D341Med (cell line): ENCODE data around the gene DEK.

Experiments used
- DNase-seq: peaks from one replicate; pipeline ENCODE4 v3.0.0; 2012; ENCODE audit warnings: low spot score

Gene DEK

DNA sequence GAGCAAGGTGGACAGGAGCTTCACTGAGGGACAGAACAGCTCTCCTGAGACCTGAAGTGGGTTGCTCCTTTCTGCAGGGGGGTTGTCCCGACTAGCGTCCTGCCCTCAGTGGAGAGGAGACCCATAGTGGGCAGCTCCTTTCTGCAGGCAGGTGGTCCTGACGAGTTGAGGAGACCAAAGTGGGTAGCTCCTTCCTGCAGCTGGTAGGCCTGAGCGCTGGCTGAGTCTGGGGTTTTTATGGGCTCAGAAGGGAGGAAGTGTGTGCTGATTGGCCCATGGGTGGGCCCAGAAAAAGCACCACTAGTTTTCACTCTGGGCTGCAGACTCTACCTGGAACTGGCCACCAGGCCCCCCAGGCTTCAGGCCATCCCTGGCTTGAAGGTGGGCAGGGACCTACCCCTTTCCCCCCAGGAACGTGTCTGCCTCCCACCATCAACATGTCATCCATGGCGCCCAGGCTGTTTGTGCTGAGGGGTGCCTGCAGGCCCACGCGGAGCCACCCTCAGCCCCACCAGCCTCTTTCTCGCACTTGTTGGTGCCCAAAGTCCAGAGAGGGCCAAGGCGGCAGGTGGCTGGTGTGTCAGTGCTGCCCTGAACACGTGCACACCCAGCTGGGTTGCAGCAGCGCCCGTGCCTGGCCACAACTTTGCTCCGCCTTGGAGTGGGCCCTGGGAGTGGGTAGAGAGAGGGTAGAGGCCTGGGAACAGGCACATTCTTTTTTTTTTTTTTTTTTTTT, 1.6 kb upstream of the DEK start:
- no peak for DNase-seq

DNA sequence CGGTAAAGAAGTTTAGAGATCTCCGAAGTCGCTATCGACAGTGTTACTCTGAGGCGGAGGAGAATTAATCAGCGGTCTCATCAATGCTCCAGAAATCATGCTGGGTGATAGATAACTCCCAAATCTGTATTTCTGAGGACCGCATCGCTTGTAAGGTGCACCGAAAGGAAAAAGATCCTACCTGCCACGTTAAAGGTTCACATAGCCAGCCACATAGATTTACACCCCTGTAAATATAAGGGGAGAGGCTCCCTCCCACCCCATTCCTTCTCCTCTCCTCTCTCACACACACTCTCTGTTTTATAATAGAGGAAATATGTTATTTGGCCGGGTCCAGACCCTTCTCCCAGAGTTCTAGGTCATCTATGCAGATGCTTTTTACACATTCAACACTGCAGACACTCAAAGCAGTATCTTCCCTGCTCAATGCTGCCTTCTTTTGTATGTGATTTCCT, 620 bp upstream of the DEK start:
- DNase-seq, result no peak

DNA sequence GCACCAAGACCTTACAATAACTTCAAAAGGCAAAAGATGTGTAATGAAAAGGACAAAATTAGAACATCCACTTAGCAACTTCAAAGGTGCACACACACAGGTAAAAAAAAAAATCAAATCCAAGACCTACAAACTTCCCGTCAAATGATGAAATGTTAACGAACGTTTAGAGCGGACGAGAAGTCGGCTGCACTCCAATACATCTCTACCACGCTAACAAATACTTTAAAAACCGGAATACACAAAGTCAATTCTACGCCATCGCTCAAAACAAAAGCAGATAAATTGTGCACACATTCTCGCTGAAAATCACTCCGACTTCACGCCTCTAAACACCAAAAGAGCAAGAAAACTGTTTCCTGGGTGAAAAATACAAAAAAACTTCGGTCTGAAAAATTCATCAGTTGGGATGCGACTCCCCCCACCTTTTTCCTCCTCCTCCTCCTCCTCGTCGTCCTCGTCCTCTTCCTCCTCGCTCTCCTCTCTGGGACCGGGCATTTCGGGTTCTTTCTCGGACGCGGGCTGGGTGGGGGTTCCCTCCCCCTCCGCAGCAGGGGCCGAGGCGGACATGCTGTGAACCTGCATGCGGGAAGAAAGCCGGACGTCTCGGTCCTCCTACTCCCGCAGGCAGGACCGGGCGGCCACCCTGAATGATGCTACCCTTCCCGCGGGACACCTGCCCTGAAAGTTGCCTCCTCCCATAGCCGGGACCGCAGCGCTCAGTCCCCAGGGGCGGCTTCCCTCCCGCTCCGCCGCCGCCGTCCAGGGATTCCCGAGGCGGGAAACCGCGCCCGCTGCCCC, 712 bp downstream of the DEK start:
- DNase-seq, result no peak

DNA sequence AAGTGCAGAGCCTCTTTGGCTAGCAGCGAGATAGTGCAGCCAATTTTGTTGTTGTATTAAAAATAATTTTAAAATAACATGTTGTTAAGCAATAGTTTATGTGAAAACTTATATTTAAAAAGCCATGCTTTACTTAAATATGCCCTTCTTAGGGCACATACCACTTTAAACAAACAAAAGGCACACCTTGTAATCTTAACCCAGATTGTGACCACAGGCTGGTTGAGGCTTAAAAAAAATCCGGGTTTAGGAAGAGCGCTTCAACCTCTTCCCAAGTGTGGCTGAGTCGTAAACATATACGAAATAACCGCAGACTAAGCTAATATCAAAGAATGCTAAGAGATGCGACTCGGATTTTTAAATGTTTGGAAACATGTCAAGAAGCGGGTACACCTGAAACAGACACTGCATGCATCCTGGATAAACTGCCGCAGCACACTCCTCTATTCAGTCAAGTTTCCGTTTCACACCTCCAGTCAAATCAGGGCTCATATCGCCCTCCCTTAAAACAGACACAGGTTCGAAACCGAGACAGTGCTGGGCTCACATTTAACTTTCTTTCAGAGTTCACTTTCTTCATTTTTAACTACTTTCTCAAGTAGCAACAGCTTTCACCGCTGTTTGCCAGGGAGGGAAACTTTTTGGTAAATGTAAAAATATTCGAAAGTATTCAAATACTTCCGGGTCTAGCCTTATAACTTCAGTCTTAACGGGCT, 1.5 kb downstream of the DEK start:
- no peak for DNase-seq

DNA sequence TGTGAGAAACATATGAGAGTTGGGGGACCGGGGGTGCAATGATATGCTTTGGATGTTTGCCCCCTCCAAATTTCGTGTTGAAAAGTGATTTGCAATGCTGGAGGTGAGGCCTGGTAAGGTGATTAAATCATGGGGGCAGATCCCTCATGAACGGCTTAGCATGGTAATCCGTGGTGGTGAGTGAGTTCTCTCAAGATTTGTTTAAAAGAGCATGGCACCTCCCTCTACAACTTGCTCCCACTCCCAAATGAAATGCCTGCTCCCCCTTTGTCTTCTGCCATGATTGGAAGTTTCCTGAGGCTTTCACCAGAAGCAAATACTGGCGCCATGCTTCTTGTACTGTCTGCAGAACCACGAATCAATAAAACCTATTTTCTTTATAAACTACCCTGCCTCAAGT, 2.5 kb downstream of the DEK start:
- DNase-seq, result peak; percentile 36

DNA sequence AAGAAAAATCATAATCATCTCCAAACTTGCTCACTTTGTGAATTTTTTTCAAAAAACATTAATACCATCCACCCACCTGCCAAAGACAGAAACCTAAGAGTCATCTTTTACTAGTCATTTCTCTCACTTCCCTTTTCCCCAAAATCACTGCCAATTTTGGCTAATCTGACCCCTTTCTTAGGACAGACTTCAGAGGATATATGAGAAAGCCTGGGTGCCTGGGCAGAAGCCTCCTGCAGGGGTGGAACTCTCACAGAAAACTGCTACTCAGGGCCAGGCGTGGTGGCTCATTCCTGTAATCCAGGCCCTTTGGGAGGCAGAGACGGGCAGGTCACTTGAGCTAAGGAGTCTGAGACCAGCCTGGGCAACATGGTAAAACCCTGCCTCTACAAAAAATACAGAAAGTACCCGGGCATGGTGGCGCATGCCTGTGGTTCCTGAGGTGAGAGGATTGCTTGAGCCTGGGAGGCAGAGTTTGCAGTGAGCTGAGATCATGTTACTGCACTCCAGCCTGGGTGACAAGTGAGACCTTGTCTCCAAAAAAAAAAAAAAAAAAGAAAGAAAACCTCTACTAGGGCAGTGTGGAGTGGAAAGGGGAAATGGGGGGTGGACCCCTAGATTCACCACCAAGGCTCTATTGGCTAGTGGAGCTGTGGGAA, 3.8 kb downstream of the DEK start:
- no peak for DNase-seq

DNA sequence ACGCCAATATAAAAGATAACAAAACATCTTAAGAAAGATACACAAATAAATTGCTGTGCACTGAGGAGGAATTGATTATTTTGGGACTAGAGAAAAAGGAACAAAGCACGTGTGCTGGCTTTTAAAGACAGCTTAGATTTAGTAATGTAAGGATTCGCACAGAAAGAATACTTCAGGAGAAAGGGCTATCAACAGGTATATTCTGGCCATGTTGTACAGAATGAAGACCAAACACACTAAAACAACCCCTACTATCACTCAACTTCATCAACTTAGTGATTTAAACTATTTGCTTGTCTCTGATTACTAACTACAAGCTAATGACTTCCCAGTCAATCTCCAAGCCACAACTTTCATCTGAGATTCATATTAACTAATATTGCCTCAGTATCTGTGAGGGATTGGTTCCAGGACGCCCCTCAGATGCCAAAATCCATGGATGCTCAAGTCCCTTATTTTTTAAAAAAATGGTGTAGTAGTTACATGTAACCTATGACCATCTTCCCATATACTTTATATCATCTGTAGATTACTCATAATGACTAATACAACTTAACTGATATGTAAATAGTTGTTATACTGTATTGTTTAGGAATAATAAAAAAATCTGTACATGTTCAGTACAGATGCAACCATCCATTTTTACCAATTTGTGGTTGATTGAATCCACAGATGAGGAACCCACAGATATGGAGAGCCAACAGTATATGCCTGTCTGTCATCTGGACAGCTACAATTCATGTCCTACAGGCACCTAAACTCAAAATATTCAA, 4.5 kb downstream of the DEK start:
- no peak for DNase-seq

DNA sequence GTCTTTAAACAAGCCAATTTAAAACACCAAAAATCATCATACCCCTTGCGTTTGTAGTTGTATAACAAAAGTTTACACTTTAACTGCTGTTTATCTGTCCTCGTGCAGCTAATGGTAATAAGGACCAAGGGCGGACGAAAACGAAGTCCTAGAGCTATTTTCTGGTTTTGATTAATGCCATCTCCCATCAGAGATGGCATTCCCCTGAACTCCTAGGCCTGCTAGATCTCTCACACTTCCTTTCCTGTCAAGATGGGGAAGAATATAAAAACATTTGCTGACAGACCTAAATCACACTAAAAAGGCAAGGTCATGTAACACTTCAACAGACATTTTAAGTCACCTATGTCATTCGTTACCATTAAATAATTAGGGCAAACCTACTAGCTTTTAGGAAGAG, 9.5 kb downstream of the DEK start:
- DNase-seq, result no peak

DNA sequence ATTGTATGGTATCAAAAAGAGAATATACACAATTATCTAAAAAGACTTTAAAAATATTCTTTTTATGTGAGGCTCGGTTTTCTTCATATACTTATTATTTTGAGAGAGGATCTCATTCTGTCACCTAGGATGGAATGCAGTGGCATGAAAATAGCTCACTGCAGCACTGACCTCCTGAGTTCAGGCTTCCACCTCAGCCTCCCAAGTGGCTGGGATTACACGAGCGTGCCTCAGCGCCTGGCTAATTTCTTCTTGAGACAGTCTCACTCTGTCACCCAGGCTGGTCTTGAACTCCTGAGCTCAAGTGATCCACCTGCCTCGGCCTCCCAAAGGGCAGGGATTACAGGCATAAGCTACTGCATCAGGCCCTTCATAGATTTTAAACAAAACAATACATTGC, 10.7 kb downstream of the DEK start:
- no peak for DNase-seq

DNA sequence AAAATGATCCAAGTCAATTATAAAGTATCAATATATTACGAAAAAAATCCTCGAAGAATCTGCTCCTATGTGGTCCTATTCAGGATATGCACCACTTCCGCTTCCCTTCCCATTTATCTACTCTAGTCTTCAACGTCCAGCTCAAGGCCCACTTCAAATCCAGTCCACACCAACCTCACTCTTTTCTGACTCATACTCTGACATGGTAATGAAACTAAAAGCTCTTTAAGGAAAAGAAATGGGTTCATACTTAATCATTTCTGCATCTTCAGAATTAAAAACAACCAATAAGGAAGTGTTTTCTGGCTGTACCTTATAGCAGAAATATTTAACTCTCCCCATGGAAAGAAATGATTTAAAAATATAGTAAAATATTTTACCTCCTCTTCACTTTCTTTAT, 15.1 kb downstream of the DEK start:
- DNase-seq, result no peak

DNA sequence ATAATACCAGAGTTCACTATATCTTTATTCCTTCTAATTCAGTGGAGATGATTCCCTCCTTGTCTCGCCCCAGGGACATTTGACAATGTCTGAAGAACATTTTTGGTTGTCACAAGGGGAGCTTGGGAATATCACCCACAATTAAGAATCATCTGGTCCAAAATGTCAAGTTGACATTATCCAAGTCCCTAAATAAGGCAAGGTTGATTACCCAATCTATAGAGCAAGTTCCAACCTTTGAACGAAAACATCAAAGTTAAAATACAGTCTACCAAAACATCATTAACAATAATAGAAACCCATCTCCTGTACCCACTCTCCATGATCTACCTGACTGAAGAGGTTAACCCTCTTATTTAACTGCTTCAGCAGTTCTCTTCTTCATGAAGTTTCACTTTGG, 15.6 kb downstream of the DEK start:
- DNase-seq, result no peak

DNA sequence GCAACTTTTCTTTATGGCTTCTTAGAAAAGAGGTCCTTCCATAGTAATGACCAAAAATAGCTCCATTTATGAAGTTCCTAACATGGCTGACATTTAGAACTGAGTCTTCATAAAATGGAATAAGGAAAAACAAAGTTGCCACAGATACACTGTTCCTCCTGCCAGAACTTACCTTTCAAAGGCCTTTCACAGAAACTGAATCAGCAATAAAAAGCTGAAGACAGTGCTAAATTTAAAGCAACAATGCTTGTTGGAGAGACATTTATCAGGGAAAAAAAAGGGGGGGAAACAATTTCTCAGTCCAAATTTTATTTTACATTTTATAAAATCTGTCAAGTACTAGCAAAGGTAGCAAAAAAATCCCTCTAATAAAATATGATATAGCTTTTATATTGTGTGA, 17.3 kb downstream of the DEK start:
- no peak for DNase-seq

DNA sequence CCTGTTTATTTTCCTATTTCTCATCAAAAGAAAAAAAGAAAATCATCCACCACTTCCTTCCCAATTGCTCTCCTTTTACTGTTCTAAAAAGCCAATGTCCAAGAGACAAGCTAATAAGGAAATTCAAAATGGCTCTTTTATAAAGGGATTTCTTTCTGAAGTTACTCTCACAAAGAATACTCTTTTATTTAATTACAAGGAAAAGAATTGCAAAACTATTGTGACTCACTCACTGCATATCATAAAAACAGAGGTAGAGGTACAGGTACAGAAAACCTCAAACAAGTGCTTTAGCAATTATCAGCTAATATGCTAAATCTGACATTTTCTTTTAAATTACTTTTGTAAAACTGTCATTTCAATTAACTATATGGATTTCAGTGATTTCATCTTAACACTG, 18.1 kb downstream of the DEK start:
- no peak for DNase-seq

DNA sequence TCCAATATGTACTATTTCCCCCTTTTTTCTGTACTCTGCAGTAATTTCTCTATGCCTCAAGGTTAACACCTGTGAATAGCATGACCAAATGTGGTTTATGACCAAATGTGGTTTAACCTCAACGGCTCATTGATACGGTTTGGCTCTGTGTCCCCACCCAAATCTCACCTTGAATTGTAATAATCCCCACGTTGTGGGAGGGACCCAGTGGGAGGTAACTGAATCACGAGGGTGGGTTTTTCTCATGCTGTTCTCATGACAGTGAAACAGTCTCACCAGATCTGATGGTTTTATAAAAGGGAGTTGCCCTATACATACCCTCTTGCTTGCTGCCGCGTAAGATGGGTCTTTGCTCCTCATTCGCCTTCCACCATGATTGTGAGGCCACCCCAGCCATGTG, 18.7 kb downstream of the DEK start:
- no peak for DNase-seq

DNA sequence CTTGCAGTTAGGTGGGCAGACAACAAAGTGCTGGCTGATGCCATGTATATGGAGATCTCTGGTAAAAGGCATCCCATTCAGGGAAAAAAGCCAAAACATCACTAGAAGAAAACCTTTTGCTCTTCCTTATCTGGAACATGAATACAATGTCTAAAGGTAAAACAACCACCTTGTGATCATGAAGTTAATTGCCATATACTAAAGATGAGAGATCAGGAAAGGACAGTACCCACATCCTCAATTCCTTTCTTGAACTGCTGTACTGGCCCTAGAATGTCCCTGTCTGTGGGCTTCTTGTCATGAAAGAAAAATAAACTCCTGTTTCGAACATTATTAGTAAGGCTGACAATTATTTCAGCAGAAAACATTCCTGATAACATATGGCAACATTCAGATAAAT, 19.3 kb downstream of the DEK start:
- DNase-seq, result no peak

DNA sequence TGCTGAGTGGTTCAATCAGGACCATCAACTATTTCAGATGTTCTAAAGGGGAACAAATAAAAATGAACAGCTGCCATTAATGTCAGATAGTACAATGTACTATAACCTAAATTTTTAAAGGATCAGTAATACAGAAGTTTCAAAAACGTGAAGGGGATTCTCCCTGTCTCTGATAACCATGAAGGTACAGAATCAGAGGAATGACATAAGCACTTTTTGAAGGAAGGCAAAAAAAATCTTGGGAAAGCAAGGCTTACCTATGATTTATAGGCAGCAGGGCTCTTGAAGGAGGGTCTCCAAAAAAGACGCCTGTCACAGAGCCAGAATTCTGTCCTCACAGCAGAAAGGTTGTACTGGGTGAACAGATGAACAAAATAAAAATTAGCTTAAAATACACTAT, 20.1 kb downstream of the DEK start:
- no peak for DNase-seq

DNA sequence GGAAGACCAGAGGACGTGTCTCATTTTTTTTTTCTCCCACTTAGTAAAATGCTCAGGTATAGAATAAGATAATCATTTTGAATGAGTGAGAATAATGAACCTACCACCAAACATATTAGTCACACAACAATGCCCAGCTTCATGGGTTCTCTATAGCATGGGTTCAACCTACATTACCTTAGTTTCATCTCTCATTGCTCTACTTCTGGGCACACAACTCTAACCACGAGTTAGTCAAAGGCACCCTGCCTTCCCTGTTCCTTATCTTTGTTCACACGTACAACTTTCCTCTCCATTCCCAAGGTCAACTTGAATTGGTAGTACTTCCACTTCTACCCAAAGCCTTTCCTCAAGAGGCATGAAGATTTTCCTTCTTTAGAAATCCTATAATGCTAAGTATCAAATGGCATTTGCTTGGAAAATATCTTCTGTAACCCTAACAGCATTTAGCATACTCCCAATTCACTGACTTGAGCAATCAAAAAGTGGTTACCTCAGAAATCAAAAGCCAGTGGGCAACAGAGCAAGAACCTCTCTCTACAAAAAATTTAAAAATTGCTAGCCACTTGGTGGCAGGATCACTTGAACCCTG, 20.9 kb downstream of the DEK start:
- DNase-seq, result no peak

DNA sequence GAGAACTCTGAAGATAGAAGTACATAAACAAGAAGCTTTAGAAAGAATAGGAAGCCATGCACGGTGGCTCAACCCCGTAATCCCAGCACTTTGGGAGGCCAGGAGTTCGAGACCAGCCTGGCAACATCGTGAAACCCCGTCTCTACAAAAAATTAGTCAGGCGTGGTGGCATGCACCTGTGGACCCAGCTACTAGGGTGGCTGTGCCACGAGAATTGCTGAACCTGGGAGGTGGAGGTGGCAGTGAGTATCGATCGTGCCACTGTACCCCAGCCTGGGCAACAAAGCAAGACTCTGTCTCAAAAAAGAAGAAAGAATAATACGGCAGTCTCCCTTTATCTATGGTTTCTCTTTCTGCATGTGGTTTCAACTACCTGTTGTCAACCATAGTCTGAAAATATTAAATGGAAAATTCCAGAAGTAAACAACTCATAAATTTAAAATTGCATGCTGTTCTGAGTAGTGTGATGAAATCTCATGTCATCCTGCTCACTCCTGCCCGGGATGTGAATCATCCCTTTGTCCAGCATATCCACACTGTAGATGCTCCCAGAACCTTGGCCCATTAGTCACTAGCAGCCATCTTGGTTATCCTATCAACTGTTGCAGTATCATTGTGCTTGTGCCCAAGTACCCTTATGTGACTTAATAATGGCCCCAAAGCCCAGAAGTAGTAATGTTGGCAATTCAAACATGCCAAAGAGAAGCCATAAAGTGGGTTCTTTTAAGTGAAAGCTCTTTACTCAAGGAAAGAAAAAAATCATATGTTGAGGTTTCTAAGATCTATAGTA, 22.1 kb downstream of the DEK start:
- no peak for DNase-seq

DNA sequence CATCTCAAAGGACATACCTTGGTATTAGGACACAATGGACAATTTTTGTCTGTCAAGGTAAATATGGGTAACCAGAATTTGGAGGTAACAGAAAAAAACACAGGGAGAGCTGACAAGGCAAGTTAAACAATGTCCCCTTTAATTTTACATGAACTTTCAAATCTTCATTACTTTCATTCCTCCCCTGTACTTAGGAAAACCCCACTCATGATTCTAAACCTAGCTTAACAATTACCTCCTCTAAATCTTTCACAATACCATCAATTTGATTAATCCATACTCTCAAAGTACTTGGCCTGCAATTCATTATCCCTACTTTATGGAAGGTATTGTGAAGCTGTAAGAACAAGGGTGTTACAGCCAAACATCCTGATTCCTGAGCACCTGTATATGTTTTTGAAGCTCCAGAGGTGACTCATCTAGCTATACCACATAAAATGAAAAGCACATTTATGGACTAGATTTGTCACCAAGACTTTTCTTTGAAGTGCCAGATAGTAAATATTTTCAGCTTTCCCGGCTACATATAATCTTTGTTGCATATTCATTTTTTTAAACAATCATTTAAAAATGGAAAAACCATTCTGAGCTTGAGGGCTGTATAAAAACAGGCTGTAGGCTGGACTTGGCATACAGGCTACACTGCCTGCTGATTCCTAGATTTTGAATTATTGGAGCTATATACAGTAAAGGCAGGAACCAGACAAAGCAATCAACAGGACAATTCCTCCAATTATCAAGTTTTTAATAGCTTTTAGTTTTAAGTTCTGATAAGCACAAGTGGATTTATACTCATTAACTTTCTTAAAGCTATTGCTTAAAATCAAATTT, 22.9 kb downstream of the DEK start:
- DNase-seq, result no peak

DNA sequence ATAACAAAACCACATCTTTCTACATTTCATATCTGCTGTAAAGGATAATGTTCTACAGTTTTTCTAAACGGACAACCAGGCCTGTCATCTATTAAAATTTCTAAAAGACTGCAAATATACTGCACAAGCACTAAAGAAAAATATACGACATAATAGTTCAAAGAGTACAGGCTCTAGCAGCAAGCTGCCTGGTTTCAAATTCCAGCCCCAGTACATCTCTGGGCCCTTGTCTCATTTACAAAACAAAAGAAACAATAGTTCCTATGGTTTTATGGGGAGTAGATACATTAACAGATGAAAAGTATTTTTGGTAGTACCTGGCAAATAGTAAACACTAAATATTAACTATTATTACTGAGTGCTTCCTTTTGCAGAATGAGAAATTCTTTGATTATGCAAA, 24.1 kb downstream of the DEK start:
- DNase-seq, result no peak
